ENCODE measurements around the gene FSCN2.

- no peak for TF ChIP-seq CTCF (IDR thresholded peaks at IDR 0.05)
- TF ChIP-seq POLR2A (IDR thresholded peaks at IDR 0.05), result no peak
These were observed 11.7 kb upstream of the FSCN2 start for GRCh38 chr17:81516439-81516838.
